Measurements from ENCODE around the gene HES7.

- TF ChIP-seq, protein P1, sequence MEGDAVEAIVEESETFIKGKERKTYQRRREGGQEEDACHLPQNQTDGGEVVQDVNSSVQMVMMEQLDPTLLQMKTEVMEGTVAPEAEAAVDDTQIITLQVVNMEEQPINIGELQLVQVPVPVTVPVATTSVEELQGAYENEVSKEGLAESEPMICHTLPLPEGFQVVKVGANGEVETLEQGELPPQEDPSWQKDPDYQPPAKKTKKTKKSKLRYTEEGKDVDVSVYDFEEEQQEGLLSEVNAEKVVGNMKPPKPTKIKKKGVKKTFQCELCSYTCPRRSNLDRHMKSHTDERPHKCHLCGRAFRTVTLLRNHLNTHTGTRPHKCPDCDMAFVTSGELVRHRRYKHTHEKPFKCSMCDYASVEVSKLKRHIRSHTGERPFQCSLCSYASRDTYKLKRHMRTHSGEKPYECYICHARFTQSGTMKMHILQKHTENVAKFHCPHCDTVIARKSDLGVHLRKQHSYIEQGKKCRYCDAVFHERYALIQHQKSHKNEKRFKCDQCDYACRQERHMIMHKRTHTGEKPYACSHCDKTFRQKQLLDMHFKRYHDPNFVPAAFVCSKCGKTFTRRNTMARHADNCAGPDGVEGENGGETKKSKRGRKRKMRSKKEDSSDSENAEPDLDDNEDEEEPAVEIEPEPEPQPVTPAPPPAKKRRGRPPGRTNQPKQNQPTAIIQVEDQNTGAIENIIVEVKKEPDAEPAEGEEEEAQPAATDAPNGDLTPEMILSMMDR (IDR thresholded peaks at IDR 0.05): no peak
- no peak for TF ChIP-seq EP300 (IDR thresholded peaks at IDR 0.05)
- TF ChIP-seq POLR2A (IDR thresholded peaks at IDR 0.05; ENCODE audit: low read depth): no peak
Observed at GRCh38 chr17:8105957-8106398, 17.9 kb downstream of the HES7 start.

All from esophagus muscularis mucosa (tissue), 4 donors.